Testis (tissue), 3 donors: Measurements from ENCODE around the gene RPS27. TPM values are rescaled to one million over a fixed set of nuclear protein-coding genes. Genes with fewer than 3 reads are reported as not detected.
"Not testable (repeated sequence)": the region's sequence is repeated elsewhere in the genome, so short reads cannot be mapped to it uniquely, and the experiment has no call there.

Experiments
- DNase-seq: peaks from one replicate; pipeline ENCODE4 v3.0.0-alpha.2; 2019
- H3K27ac ChIP-seq, 2 donors: fragments of 200-600 bp; sonication (generic); one replicate each; pipeline ENCODE4 v1.5.1; 2019
- H3K27me3 ChIP-seq: fragments of 200-600 bp; sonication (generic); one replicate; pipeline ENCODE4 v1.5.1; 2019
- H3K36me3 ChIP-seq: fragments of 200-600 bp; sonication (generic); one replicate; pipeline ENCODE4 v1.5.1; 2017; ENCODE audit warnings: low read depth; ENCODE audit errors: missing control alignments
- H3K4me1 ChIP-seq: fragments of 200-600 bp; sonication (generic); one replicate; pipeline ENCODE4 v1.5.1; 2019
- H3K4me3 ChIP-seq, 2 donors: fragments of 200-600 bp; sonication (generic); one replicate each; pipeline ENCODE4 v1.5.1; 2017 to 2019
- H3K9me3 ChIP-seq: fragments of 200-600 bp; sonication (generic); one replicate; pipeline ENCODE4 v1.5.1; 2017
- POLR2A ChIP-seq: fragments of 450-650 bp; IDR thresholded peaks from one replicate; pipeline ENCODE4 v1.6.1; 2017; ENCODE audit warnings: antibody characterized with exemption, mild to moderate bottlenecking, moderate library complexity
- WGBS, 2 donors: methylation state at CpG; one replicate each; pipeline ENCODE4 v1.1.5; 2018; 5-methylcytosine and 5-hydroxymethylcytosine counted together
- intact Hi-C: fragments of 100-400 bp; cut with DNase I; formaldehyde crosslinking; loops from one replicate; pipeline ENCODE4 v1.15.1; 2023; ENCODE audit warnings: low total_unique reads
- microRNA-seq, 2 donors: library from miRNA; unstranded; fragments of <30 nt; microRNA quantifications; one replicate each; pipeline ENCODE4, GENCODE V29; 2016; ENCODE audit warnings: borderline number of aligned reads in 2 of 2, borderline replicate concordance in 1 of 2
- polyA plus RNA-seq: library from polyadenylated mRNA; stranded (reverse); fragments of 350-450 nt; fragmentation: Illumina TruSeq; extraction: RNeasy Lipid Tissue Mini Kit (QIAGEN cat#74804); gene quantifications from one replicate; pipeline ENCODE4 v1.2.3, GENCODE V29; 2014; ENCODE audit warnings: low read depth, low replicate concordance; ENCODE audit not compliant: insufficient read depth
- small RNA-seq, 2 donors: library from RNA; depleted of rRNA; stranded (forward); fragments of <200 nt; gene quantifications; one replicate each; pipeline ENCODE3, GENCODE V24; 2016
- total RNA-seq, 2 donors: library from RNA; depleted of rRNA; stranded (reverse); fragments of >200 nt; gene quantifications; one replicate each; pipeline ENCODE4 v1.2.3, GENCODE V29; 2016
- TF ChIP-seq, protein P1 (sequence below), 3 experiments: fragments of 450-650 bp in 2 of 3; fragments of 200-600 bp in 1 of 3; sonication (generic) in 1 of 3; IDR thresholded peaks; one replicate each; pipeline ENCODE4 v1.5.1; 2016 to 2019; ENCODE audit warnings: antibody characterized with exemption in 3 of 3, mild to moderate bottlenecking in 2 of 3, moderate library complexity in 1 of 3

The RPS27 gene
- total and polyA plus RNA-seq, 3 donors from 2014 or later = 779 to 3,589 (median 1,544) TPM

DNA sequence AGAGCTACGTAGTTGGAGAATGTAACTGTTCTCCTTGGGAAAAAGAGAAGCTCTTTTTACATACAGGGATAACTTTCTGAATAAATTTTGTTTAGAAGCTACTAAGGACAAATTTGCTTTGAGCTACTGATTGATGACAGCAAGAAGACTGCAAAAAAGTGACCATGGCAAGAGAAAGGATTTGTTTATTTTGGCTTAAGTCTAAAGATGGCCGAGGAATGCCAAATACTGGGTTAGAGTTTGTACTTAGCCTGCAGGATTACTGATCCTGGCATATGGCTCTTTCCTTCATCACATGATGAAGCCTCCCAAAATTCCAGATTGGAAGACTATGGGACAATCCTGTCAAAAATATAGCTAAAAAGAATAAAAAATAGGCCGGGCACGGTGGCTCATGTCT is 28.7 kb downstream of the RPS27 start:
- Histone ChIP-seq H3K4me3 (no peak overlapping the region), H3K4me1 (no peaks in the 10 kb centered on the region), H3K27me3 (no peaks in the 10 kb centered on the region), H3K9me3 (no peaks in the 10 kb centered on the region), H3K27ac (no peak overlapping the region), H3K36me3 (no peaks in the 10 kb centered on the region)
- DNase-seq = no peak
- WGBS, 2 donors = 64 to 69% methylated on average over 4 of the region's 4 CpGs
- intact Hi-C loops = no loop called here
- TF ChIP-seq, protein P1, sequence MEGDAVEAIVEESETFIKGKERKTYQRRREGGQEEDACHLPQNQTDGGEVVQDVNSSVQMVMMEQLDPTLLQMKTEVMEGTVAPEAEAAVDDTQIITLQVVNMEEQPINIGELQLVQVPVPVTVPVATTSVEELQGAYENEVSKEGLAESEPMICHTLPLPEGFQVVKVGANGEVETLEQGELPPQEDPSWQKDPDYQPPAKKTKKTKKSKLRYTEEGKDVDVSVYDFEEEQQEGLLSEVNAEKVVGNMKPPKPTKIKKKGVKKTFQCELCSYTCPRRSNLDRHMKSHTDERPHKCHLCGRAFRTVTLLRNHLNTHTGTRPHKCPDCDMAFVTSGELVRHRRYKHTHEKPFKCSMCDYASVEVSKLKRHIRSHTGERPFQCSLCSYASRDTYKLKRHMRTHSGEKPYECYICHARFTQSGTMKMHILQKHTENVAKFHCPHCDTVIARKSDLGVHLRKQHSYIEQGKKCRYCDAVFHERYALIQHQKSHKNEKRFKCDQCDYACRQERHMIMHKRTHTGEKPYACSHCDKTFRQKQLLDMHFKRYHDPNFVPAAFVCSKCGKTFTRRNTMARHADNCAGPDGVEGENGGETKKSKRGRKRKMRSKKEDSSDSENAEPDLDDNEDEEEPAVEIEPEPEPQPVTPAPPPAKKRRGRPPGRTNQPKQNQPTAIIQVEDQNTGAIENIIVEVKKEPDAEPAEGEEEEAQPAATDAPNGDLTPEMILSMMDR (IDR thresholded peaks at IDR 0.05) = no peak
- no peak for TF ChIP-seq POLR2A

DNA sequence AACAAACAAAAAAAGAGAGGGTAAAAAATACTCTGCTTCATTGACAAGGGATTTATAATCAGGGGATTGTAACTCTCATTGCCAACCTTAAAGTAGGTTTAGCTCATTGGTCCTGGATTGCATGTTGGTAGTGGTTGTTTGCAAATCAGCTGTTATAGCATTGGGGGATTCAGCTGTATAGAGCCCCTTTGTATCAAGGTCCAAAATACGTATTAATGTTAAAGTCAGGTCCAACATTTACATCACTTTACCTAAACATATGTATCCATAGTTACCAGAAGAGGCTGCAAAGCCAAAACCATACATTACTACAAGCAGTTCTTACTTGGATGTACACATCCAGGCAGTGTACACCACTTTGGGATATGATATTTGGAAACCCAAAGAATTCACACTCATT is 29.4 kb downstream of the RPS27 start:
- Histone ChIP-seq H3K4me3 (no peak overlapping the region), H3K36me3 (no peaks in the 10 kb centered on the region), H3K4me1 (no peaks in the 10 kb centered on the region), H3K27me3 (no peaks in the 10 kb centered on the region), H3K27ac (no peak overlapping the region), H3K9me3 (no peaks in the 10 kb centered on the region)
- no peak for DNase-seq
- intact Hi-C loops = no loop called here
- 85 to 96% methylated on average over 1 of the region's 1 CpG for WGBS, 2 donors
- TF ChIP-seq POLR2A = no peak
- TF ChIP-seq, protein P1 (IDR thresholded peaks at IDR 0.05) = no peak

DNA sequence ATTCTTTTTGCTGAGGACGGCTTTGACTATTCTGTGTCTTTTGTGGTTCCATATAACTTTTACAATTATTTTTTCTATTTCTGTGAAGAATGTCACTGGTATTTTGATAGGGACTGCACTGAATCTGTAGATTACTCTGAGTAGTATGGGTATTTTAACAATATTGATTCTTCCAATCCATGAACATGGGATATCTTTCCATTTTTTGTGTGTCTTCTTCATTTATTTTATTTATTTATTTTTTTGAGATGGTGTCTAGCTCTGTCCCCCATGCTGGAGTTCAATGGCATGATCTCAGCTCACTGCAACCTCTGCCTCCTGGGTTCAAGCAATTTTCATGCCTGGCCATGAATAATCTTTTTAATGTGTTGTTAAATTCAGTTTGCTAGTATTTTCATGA is 43.1 kb downstream of the RPS27 start:
- H3K27me3 ChIP-seq, DNase-seq, H3K36me3 ChIP-seq, H3K4me3 ChIP-seq, H3K9me3 ChIP-seq, H3K4me1 ChIP-seq, H3K27ac ChIP-seq, intact Hi-C loops: not testable (repeated sequence)
- WGBS, 2 donors = 97 to 100% methylated on average over 1 of the region's 1 CpG

Small RNAs within 50 kb of the gene (microRNA-seq; reads per million reads assigned to microRNA genes)
- 0.70 to 2.1 reads per million in 2 donors for gene MIR6737

Small RNAs within 50 kb of the gene (small RNA-seq; reads per million reads assigned to genes)
- gene MIR6737 = 0 reads per million in 2 donors
- gene RNU6-179P = 0 reads per million in 2 donors

Other genes starting within 250 kb of the RPS27 start
- gene SLC27A3, start 215.4 kb upstream of the RPS27 start, total RNA-seq = 10 to 100 TPM; 38.5 to 54.9 TPM
- gene SLC27A3, start 215.4 kb upstream of the RPS27 start, polyA plus RNA-seq = 83.3 TPM
- gene GATAD2B, start 67.8 kb upstream of the RPS27 start, total RNA-seq = 10 to 100 TPM; 32.1 to 37.4 TPM
- 26.5 TPM for gene GATAD2B, start 67.8 kb upstream of the RPS27 start, polyA plus RNA-seq
- 10 to 100 TPM; 54.5 to 59.0 TPM for gene DENND4B, start 44.0 kb upstream of the RPS27 start, total RNA-seq
- 25.4 TPM for gene DENND4B, start 44.0 kb upstream of the RPS27 start, polyA plus RNA-seq
- gene CRTC2, start 32.1 kb upstream of the RPS27 start, total RNA-seq = 10 to 100 TPM; 32.0 to 49.7 TPM
- gene CRTC2, start 32.1 kb upstream of the RPS27 start, polyA plus RNA-seq = 49.1 TPM
- 10 to 100 TPM; 46.5 to 62.5 TPM for gene SLC39A1, start 27.2 kb upstream of the RPS27 start, total RNA-seq
- 54.5 TPM for gene SLC39A1, start 27.2 kb upstream of the RPS27 start, polyA plus RNA-seq
- 10 to 100 TPM; 22.2 to 24.6 TPM for gene CREB3L4, start 22.9 kb upstream of the RPS27 start, total RNA-seq
- gene CREB3L4, start 22.9 kb upstream of the RPS27 start, polyA plus RNA-seq = 15.6 TPM
- 100 to 1,000 TPM; 159 to 212 TPM for gene JTB, start 13.1 kb upstream of the RPS27 start, total RNA-seq
- 78.6 TPM for gene JTB, start 13.1 kb upstream of the RPS27 start, polyA plus RNA-seq
- gene RAB13, start 4.4 kb upstream of the RPS27 start, total RNA-seq = 10 to 100 TPM; 37.6 to 45.2 TPM
- 82.8 TPM for gene RAB13, start 4.4 kb upstream of the RPS27 start, polyA plus RNA-seq
- gene NUP210L, start 164.3 kb downstream of the RPS27 start, total RNA-seq = 10 to 100 TPM; 23.0 to 24.4 TPM
- gene NUP210L, start 164.3 kb downstream of the RPS27 start, polyA plus RNA-seq = 77.2 TPM
- 100 to 1,000 TPM; 290 to 356 TPM for gene TPM3, start 201.3 kb downstream of the RPS27 start, total RNA-seq
- 266 TPM for gene TPM3, start 201.3 kb downstream of the RPS27 start, polyA plus RNA-seq
- 1 to 10 TPM; 4.0 to 8.4 TPM for gene CFAP141, start 215.6 kb downstream of the RPS27 start, total RNA-seq
- gene CFAP141, start 215.6 kb downstream of the RPS27 start, polyA plus RNA-seq = 38.3 TPM
- gene UBAP2L, start 230.2 kb downstream of the RPS27 start, total RNA-seq = 100 to 1,000 TPM; 159 to 166 TPM
- 174 TPM for gene UBAP2L, start 230.2 kb downstream of the RPS27 start, polyA plus RNA-seq